Neural cell (in vitro differentiated cells): ENCODE measurements around the gene BRIX1. TPM values are rescaled to one million over a fixed set of nuclear protein-coding genes. Genes with fewer than 3 reads are reported as not detected.

ENCODE experiments used
- H2AFZ ChIP-seq: fragments of 200-600, 300-800 bp; sonication (generic), shearing (Covaris generic); 2 replicates; pipeline ENCODE4 v1.6.0; 2014; ENCODE audit warnings: low read depth, mild to moderate bottlenecking, antibody characterized with exemption, low read length, moderate library complexity
- H3F3A ChIP-seq: fragments of 200-600 bp; shearing (Covaris generic); 2 replicates; pipeline ENCODE4 v1.6.1; 2016; ENCODE audit warnings: mild to moderate bottlenecking, moderate library complexity, mixed read lengths, antibody characterized with exemption, low read length; ENCODE audit not compliant: insufficient read depth, poor library complexity, severe bottlenecking
- H3K27ac ChIP-seq: fragments of 200-600, 300-800 bp; sonication (generic), shearing (Covaris generic); 2 replicates; pipeline ENCODE4 v1.5.1; 2014; ENCODE audit warnings: mild to moderate bottlenecking, low read length, moderate library complexity
- H3K27me3 ChIP-seq: fragments of 300-800, 200-600 bp; sonication (generic), shearing (Covaris generic); 2 replicates; pipeline ENCODE4 v1.6.0; 2014; ENCODE audit warnings: mild to moderate bottlenecking, low read depth, low read length, moderate library complexity; ENCODE audit not compliant: insufficient read depth
- H3K36me3 ChIP-seq: fragments of 300-800, 200-600 bp; sonication (generic), shearing (Covaris generic); 2 replicates; pipeline ENCODE4 v1.5.1; 2014; ENCODE audit warnings: mild to moderate bottlenecking, antibody characterized with exemption, low read length, moderate library complexity; ENCODE audit not compliant: insufficient read depth
- H3K4me2 ChIP-seq: fragments of 300-800, 200-600 bp; sonication (generic), shearing (Covaris generic); 2 replicates; pipeline ENCODE4 v1.6.0; 2014; ENCODE audit warnings: mild to moderate bottlenecking, low read length
- H3K4me3 ChIP-seq: fragments of 300-800, 200-600 bp; sonication (generic), shearing (Covaris generic); 2 replicates; pipeline ENCODE4 v1.5.1; 2014; ENCODE audit warnings: mild to moderate bottlenecking, low read length, moderate library complexity
- H3K79me2 ChIP-seq: fragments of 200-600 bp; shearing (Covaris generic); replicated peaks from 2 replicates; pipeline ENCODE4 v1.6.0; 2014; ENCODE audit warnings: mild to moderate bottlenecking, low read length, moderate library complexity; ENCODE audit not compliant: insufficient read depth
- H3K9ac ChIP-seq: fragments of 300-800, 200-600 bp; sonication (generic), shearing (Covaris generic); 2 replicates; pipeline ENCODE4 v1.6.1; 2016; ENCODE audit warnings: mild to moderate bottlenecking, low read length, mixed read lengths
- H3K9me2 ChIP-seq: fragments of 200-600 bp; shearing (Covaris generic); 2 replicates; pipeline ENCODE4 v1.6.1; 2016; ENCODE audit warnings: mild to moderate bottlenecking, low read length, mixed read lengths; ENCODE audit not compliant: insufficient read depth
- H3K9me3 ChIP-seq: fragments of 200-600, 300-800 bp; sonication (generic), shearing (Covaris generic); 2 replicates; pipeline ENCODE4 v1.6.1; 2016; ENCODE audit warnings: mild to moderate bottlenecking, mixed run types, low read length, moderate library complexity, mixed read lengths
- H4K20me1 ChIP-seq: fragments of 200-600 bp; shearing (Covaris generic); 2 replicates; pipeline ENCODE4 v1.6.1; 2016; ENCODE audit warnings: mild to moderate bottlenecking, mixed run types; ENCODE audit not compliant: insufficient read depth
- CTCF ChIP-seq: fragments of 450-650 bp; IDR thresholded peaks from 2 replicates; pipeline ENCODE4 v1.5.1; 2014; ENCODE audit warnings: antibody characterized with exemption, mild to moderate bottlenecking, moderate library complexity; ENCODE audit not compliant: poor library complexity, severe bottlenecking
- EP300 ChIP-seq: fragments of 450-650 bp; conservative IDR thresholded peaks from 2 replicates; pipeline ENCODE4 v1.6.1; 2014; ENCODE audit warnings: antibody characterized with exemption, mild to moderate bottlenecking, moderate library complexity; ENCODE audit not compliant: poor library complexity, severe bottlenecking
- EZH2 ChIP-seq: fragments of 200-600, 300-800 bp; shearing (Covaris generic), sonication (generic); IDR thresholded peaks from 2 replicates; pipeline ENCODE4 v1.6.1; 2014; ENCODE audit warnings: antibody characterized with exemption, low read length, borderline replicate concordance, mild to moderate bottlenecking; ENCODE audit not compliant: insufficient read depth, poor library complexity, severe bottlenecking
- MXI1 ChIP-seq: fragments of 450-650 bp; conservative IDR thresholded peaks from 2 replicates; pipeline ENCODE4 v1.6.1; 2014; ENCODE audit warnings: antibody characterized with exemption, mild to moderate bottlenecking; ENCODE audit not compliant: poor library complexity, severe bottlenecking
- POLR2AphosphoS5 ChIP-seq: IDR thresholded peaks from 2 replicates; pipeline ENCODE4 v1.6.1; 2012
- RAD21 ChIP-seq: fragments of 450-650 bp; conservative IDR thresholded peaks from 2 replicates; pipeline ENCODE4 v1.6.1; 2014; ENCODE audit warnings: antibody characterized with exemption, mild to moderate bottlenecking, moderate library complexity
- REST ChIP-seq: IDR thresholded peaks from 2 replicates; pipeline ENCODE4 v1.6.1; 2012; ENCODE audit warnings: borderline replicate concordance
- SMC3 ChIP-seq: fragments of 450-650 bp; conservative IDR thresholded peaks from 2 replicates; pipeline ENCODE4 v1.6.1; 2014; ENCODE audit warnings: antibody characterized with exemption, mild to moderate bottlenecking, moderate library complexity; ENCODE audit not compliant: poor library complexity
- TAF1 ChIP-seq: IDR thresholded peaks from 2 replicates; pipeline ENCODE4 v1.6.1; 2012; ENCODE audit warnings: low read depth
- polyA plus RNA-seq: library from polyadenylated mRNA; depleted of rRNA; stranded (reverse); fragments of >200 nt; gene quantifications from 2 replicates; pipeline ENCODE4 v1.2.3, GENCODE V29; 2014

Gene BRIX1
- polyA plus RNA-seq, 1 donor from 2014 or later: 24.9 TPM

- TF ChIP-seq RAD21: no peak
Measured at GRCh38 chr5:34866989-34867471, 48.5 kb upstream of the BRIX1 start (continued).

- Histone ChIP-seq H3K27ac (no peak overlapping the region), H3K36me3 (no peaks in the 10 kb centered on the region), H3K9me2 (no peaks in the 10 kb centered on the region), H3F3A (no peaks in the 10 kb centered on the region), H2AFZ (no peak overlapping the region), H3K9me3 (peaks cover 7% of the 10 kb centered on the region), H3K79me2 (no peaks in the 10 kb centered on the region), H3K27me3 (no peaks in the 10 kb centered on the region), H3K4me2 (no peak overlapping the region), H3K4me3 (no peak overlapping the region), H4K20me1 (no peaks in the 10 kb centered on the region), H3K9ac (no peak overlapping the region)
- peak; percentile 14 for TF ChIP-seq POLR2AphosphoS5
- no peak for TF ChIP-seq EZH2
Measured at GRCh38 chr5:34867660-34868059, 47.9 kb upstream of the BRIX1 start.

GRCh38 chr5:34868791-34869190 is 46.7 kb upstream of the BRIX1 start:
- Histone ChIP-seq H4K20me1 (no peaks in the 10 kb centered on the region), H3K9me2 (no peaks in the 10 kb centered on the region), H3K27me3 (no peaks in the 10 kb centered on the region), H3K4me3 (no peak overlapping the region), H3K27ac (no peak overlapping the region), H3K9ac (no peak overlapping the region), H3K79me2 (no peaks in the 10 kb centered on the region), H3K4me2 (no peak overlapping the region), H3K36me3 (no peaks in the 10 kb centered on the region), H3K9me3 (peaks cover 7% of the 10 kb centered on the region), H2AFZ (no peak overlapping the region), H3F3A (no peaks in the 10 kb centered on the region)
- TF ChIP-seq RAD21: no peak
- no peak for TF ChIP-seq POLR2AphosphoS5
- no peak for TF ChIP-seq REST
- TF ChIP-seq EZH2: no peak
- no peak for TF ChIP-seq CTCF
- no peak for TF ChIP-seq SMC3
- no peak for TF ChIP-seq TAF1
- no peak for TF ChIP-seq EP300
- TF ChIP-seq MXI1: no peak
